Activated gamma-delta T cell treated with Interleukin-2 at 50 U/mL for 16 hours (primary cell): ENCODE data around the gene CYP24A1.

Source experiments
- DNase-seq: peaks from one replicate; pipeline ENCODE4 v3.0.0-alpha.2; 2020

CYP24A1 gene

GRCh38 chr20:54172856-54173652 lies 732 bp downstream of the CYP24A1 start:
- DNase-seq: peak; percentile 36

- peak; percentile 5 for DNase-seq
Measured at GRCh38 chr20:54172532-54172855, 1.3 kb downstream of the CYP24A1 start.

GRCh38 chr20:54170963-54171362 lies 2.8 kb downstream of the CYP24A1 start:
- DNase-seq: no peak

GRCh38 chr20:54170026-54170471 lies 3.7 kb downstream of the CYP24A1 start:
- DNase-seq: no peak

GRCh38 chr20:54168961-54169862 lies 4.6 kb downstream of the CYP24A1 start:
- DNase-seq: no peak

- no peak for DNase-seq
Measured at GRCh38 chr20:54167909-54168872, 5.6 kb downstream of the CYP24A1 start.

GRCh38 chr20:54166987-54167662 lies 6.7 kb downstream of the CYP24A1 start:
- no peak for DNase-seq

GRCh38 chr20:54165803-54166202 lies 8.0 kb downstream of the CYP24A1 start:
- no peak for DNase-seq

GRCh38 chr20:54165014-54165413 lies 8.8 kb downstream of the CYP24A1 start:
- no peak for DNase-seq

- no peak for DNase-seq
Measured at GRCh38 chr20:54163402-54163801, 10.4 kb downstream of the CYP24A1 start.

- no peak for DNase-seq
Measured at GRCh38 chr20:54162378-54163009, 11.3 kb downstream of the CYP24A1 start.

- no peak for DNase-seq
Measured at GRCh38 chr20:54161821-54162149, 12.0 kb downstream of the CYP24A1 start.

GRCh38 chr20:54161008-54161820 lies 12.6 kb downstream of the CYP24A1 start:
- no peak for DNase-seq

- no peak for DNase-seq
Measured at GRCh38 chr20:54160065-54161007, 13.4 kb downstream of the CYP24A1 start.

- DNase-seq: no peak
Measured at GRCh38 chr20:54158856-54159418, 14.8 kb downstream of the CYP24A1 start.

- no peak for DNase-seq
Measured at GRCh38 chr20:54158226-54158625, 15.6 kb downstream of the CYP24A1 start.

- DNase-seq: no peak
Measured at GRCh38 chr20:54156981-54157835, 16.6 kb downstream of the CYP24A1 start.

- no peak for DNase-seq
Measured at GRCh38 chr20:54156522-54156921, 17.3 kb downstream of the CYP24A1 start.
